Stimulated activated CD8-positive, alpha-beta memory T cell treated with anti-CD3 and anti-CD28 coated beads, Interleukin-15, amount 100 ng/mL, for 48 hours (primary cell): Measurements from ENCODE around the gene HAAO.

ENCODE experiments used
- DNase-seq, 2 donors: peaks; one replicate each; pipeline ENCODE4 v3.0.0-alpha.2; 2020; ENCODE audit warnings: low read depth in 2 of 2

Gene HAAO

GRCh38 chr2:42768706-42769256 is 23.6 kb downstream of the HAAO start:
- DNase-seq = no peak

DNA sequence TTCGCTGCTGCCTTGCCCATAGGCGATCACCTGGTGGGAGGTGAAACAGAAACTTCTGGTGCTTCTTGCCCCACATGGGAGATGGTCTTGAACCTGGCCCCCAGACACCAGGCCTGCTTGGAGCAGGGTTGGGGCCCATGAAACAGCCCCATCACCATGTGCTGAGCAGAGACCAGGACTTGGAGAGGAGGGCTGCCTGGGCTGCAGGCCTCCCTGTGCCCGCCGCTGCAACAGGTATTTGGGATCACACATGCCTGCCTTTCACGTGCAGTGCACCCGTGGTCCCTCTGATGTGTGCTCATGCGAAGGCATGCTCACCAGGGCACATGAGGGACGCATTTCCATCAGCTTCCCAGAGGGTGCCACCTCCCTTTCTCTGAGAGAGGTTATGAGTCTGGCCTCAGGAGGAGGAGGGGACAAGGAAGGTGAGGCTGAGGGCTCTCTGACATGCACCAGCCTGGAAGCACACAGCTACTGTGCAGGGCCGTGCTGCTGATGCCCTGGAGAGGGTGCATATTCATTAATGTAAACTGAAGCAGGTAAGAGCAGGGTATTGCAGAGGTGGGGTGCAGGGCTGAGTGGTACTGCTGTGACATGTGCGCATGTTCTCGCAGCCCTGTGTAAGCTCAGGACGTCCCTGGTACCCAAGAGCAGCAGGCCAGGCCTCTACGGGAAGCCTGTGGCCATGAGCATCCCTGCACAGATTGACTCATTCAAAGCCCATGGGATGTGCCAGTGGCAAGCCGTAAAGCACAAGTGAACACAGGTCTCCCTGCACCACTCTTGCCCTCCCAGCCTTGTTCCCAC is 24.3 kb downstream of the HAAO start:
- DNase-seq = no peak

GRCh38 chr2:42767080-42767898 is 25.1 kb downstream of the HAAO start:
- DNase-seq = no peak

GRCh38 chr2:42765686-42766085 is 26.7 kb downstream of the HAAO start:
- DNase-seq = no peak

- no peak for DNase-seq
Observed at GRCh38 chr2:42764901-42765300, 27.5 kb downstream of the HAAO start.

DNA sequence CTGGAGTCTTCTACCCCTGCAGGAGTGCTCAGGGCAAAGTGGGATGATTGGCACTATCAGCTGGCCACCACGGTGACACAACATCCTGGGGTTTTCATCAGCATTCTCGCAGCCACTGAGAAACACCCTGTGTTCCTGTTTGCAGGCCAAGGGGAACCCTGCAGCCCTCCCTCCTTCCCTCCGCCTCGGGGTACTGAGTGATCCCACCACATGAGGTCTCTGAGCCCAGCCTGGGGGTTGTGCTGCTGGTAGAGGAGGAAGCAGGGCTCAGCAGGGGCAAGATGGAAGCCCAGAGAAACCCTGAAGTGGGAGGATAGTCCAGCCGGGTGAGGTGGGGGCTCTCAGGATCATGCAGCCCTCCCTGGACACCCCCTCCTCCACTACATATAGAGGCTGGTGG is 28.3 kb downstream of the HAAO start, which contains the start of gene OXER1:
TSS of gene OXER1 (minus strand) at position 40 of the 400 bp plus-strand sequence. CDS start 73 bp downstream, outside the sequence.
- DNase-seq = no peak

DNA sequence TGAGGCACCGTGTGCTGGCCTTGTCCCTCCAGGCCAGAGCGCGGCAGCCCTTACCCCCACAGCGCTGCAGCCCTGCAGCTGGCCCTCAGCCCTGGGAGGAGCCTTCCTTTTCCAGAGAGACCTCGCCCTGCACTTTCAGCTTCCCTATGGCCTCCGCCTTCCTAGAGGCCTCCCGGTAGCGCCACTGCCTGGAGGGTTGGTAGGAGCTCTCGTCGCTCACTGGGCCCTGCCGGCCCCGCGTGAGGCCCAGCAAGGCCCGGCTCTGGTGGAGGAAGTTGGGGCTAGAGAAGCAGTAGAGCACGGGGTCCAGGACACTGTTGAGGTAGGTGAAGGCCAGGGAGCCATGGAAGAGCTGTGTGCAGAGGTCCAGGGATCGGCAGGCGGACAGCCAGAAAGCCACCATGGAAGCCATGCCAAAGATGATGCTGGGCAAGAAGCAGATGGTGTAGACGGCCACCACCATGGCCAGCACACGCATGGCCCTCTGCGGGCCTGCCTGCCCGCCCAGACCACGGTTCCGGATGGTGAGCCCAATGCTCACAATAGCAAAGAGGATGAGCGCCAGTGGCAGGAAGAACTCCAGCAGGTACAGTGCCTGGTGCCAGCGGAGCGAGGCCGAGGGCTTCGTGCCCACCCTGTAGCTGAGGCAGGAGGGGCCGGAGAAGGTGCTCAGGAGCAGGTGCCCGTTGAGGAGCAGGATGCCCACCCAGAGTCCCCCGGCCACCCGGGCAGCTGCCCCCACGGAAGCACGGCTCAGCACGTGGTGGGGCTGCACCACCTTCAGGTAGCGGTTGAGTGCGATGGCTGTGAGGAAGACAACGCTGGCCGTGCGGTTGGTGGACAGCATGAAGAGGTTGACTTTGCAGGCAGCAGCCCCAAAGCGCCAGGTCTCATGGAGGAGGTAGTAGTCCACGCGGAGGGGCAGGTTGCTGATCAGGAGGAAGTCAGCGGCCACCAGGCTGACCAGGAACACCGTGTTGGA is 29.3 kb downstream of the HAAO start:
- no peak for DNase-seq

DNA sequence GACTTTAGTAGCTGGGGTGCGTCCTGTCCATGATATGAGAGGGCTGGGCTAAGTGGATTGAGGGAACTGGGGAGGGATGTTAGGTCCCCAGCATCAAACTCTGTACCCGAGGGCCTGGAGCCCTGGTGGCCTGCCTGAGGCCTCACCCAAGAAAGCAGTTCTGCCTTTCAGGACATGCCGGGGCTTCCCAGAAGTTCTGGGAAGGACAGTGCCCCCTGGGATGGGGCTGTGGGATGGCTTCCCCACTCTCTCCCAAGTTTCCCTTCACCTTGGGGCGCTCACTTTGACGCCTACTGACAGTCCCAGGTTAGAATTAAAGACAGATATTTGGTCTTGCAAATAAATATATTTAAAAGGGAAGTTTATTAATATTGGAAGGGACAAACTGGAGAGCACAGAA is 30.2 kb downstream of the HAAO start:
- DNase-seq = no peak

- DNase-seq = no peak
Observed at GRCh38 chr2:42761554-42761953, 30.8 kb downstream of the HAAO start.

GRCh38 chr2:42758751-42759150 is 33.6 kb downstream of the HAAO start:
- no peak for DNase-seq

DNA sequence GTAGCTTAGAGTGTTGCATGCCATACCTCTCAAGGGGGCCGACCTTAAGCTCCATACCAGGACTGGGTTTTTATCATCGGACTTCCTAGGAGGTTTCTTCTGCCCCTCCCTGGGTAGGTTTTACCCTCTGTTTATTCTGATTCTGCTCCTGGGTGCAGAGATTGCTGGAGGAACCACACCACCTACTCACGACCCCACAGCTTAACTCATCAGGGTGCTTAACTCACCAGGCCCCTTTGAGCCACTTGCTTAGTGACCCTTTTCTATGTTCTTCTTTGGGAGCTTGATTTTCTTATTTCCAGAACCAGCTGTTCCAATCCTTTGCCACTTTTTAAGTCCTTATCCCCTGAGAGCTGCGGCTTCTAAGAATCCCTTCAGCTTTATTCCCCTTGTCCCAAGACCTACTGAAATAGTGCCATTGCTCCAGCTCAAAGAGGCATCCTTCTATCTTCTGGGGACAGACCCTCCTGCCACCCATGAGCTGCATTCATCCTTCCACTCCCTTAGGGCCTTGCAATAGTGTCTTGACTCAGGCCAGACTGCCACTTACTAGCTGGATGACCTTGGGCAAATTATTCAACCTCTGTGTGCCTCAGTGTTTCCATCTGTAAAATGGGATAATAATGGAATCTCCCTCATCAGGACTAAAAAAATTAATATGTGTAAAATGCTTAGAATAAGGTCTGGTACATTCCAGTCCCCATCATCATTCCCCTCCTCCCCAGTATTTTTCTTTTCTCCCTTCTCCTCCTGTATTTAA is 34.2 kb downstream of the HAAO start:
- no peak for DNase-seq

GRCh38 chr2:42756966-42757513 is 35.3 kb downstream of the HAAO start:
- DNase-seq = no peak

- DNase-seq = no peak
Observed at GRCh38 chr2:42756150-42756775, 36.1 kb downstream of the HAAO start.

DNA sequence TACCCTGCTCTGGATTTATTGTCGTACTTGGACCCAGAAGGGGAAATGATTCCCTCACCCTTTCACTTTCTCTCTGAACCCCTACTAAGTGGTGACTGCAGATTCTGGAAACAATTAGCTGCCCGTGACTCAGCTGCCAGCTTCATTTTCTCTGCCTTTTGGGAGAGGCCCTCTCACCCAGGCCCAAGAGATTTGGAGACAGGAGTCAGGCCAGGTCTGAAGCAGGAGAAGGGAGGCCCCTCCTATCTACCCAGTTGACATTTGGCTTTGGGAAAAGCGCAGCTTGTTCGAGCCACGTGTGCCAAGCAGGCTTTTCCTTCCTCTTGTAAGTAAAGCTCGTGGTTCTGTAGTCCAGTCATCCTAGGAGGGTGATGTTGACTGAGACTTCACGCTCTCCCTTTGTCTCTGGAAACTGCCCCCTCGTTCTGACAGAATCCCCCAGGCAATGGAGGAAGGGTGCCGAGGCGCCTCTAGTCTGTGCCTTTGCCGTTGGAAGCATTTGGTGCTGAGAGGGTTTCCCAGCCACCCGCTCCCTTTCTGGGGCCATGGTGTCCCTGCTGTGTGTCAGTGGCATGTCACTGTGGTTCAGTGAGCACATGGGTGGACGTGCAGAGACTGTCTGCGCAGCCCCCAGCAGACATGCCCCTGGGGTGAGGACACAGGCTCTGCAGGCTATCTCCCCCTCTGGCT is 37.0 kb downstream of the HAAO start:
- no peak for DNase-seq

- no peak for DNase-seq
Observed at GRCh38 chr2:42754776-42755140, 37.6 kb downstream of the HAAO start.

DNA sequence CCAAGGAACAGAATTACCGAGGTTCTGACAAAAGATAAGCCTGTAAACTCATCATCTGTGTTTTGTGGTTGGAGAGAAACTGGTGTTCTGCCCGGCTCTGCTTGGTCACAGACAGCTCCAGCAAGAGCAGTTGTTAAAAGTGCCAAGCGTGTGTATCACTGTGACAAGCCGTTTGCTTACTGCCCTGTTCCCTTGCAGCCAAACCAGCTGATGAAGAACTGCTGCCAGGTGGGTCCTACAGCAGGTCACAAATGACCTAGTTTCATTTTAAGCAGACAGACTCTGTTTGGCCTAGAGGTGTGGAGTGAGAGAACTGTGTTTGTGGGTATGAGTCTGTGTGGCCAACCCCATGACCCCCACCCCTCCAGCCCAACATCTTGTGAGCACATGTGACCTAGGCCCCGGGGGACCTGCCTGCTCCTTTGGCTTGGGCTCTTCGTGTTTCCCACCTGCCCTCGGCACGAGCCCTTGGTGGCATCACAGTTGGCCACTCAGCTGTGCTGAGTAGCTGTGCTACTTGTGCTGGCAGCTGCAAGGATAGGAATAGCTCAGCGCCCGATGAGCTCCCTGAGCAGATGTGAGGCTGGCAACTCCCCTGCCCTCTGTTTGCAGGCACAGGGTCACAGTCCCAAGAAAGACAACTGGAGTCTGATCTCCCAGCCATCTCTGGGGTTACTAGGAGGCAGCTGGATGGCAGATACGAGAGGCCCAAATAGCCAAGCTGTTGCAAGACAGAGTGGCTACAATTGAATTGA is 38.2 kb downstream of the HAAO start:
- no peak for DNase-seq

DNA sequence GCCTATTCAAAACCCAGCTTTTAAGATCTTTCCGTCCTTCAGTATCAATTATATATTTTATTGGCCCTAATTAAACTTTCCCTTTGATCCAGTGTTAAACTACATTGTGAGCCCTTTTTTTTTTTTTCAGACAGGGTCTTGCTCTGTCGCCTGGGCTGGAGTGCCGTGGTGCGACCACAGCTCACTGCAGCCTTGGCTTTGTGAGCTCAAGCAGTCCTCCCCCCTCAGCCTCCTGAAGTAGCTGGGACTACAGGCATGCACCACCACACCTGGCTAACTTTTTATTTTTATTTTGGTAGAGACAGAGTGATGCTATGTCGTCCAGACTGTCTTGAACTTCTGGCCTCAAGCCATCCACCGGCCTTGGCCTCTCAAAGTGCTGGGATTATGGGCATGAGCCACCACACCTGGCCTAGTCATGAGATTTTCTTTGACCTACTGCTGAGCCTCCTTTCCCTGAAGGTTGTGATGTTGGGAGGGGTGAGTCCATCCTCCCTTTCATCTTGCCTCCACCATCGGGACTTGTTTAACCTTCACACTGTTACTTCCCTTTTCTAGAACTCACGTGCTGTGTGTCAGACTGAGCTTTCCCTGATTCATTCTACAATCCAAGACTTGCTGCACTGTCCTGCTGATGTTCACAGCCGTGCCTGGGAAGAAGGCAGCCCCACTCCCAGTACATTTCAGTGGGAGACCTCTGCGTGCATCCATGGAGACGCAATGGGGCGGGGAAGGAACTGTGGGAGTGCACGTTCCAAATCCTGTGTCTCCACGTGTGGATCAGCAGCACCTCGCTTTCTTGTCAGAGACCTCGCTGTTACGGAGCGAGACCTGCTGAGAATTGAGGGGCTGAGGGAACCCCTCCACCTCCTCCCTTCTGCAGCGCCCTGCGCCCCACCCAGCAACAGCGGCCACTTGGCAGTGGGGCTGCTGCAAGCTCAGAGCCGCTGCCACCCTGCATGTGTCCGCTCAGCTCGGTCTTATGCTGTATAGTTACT is 39.3 kb downstream of the HAAO start:
- DNase-seq = no peak
